Mesenteric fat pad (tissue), 1 donor: Measurements from ENCODE around the gene CARD19. TPM values are rescaled to one million over a fixed set of nuclear protein-coding genes. Genes with fewer than 3 reads are reported as not detected.
"Not testable (repeated sequence)": the region's sequence is repeated elsewhere in the genome, so short reads cannot be mapped to it uniquely, and the experiment has no call there.

ENCODE experiments used
- DNase-seq: peaks from one replicate; pipeline ENCODE4 v3.0.0-alpha.2; 2020; ENCODE audit warnings: low spot score
- total RNA-seq: library from RNA; stranded (reverse); fragmentation: NEBNext Ultra II Directional; extraction: Animal tissue kit (Norgen Biotek cat#: 25700); gene quantifications from one replicate; pipeline ENCODE4 v1.2.1, GENCODE V29; 2021
- donor health status: DM: yes; HTN: yes; CAD: no.

The CARD19 gene
- total RNA-seq, 1 donor from 2014 or later, result 38.9 TPM

DNA sequence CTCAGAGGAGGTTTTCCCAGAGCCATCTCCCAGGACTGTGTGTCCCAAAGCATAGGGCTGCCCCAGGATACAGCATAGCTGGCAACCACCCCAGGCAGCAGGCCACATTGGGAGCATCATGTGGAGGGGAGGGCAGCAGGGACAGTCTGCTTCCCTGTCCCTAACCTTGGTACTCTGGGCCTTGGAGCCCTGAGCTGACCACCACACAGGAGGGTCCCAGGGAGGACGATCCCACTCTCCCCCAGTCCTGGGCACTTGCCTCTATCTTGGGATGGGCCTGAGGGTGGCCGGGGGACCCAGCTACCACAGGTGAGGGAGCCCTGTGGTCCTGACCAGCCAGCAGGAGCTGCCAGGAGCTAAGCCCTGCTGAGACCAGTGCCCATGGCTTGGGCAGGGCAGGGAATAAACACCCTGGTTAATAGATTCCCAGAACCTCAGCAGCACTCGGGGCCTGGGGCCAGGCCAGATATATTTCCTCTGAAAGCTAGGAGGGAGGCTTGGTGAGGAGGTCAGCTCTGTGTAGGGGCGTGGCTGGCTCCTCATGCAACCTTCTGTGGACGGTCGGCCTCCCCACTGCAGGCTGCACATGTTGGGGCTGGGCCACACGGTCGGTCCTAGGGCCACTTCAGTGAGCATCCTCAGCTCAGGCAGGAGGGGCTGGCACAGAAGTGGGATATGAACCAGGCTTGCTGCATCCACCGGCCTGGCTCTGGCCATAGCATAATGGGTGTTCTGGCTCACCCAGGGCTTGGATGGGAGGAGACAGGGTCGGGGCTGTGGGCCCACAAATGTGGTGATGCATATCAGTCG lies 33.9 kb downstream of the CARD19 start:
- no peak for DNase-seq

DNA sequence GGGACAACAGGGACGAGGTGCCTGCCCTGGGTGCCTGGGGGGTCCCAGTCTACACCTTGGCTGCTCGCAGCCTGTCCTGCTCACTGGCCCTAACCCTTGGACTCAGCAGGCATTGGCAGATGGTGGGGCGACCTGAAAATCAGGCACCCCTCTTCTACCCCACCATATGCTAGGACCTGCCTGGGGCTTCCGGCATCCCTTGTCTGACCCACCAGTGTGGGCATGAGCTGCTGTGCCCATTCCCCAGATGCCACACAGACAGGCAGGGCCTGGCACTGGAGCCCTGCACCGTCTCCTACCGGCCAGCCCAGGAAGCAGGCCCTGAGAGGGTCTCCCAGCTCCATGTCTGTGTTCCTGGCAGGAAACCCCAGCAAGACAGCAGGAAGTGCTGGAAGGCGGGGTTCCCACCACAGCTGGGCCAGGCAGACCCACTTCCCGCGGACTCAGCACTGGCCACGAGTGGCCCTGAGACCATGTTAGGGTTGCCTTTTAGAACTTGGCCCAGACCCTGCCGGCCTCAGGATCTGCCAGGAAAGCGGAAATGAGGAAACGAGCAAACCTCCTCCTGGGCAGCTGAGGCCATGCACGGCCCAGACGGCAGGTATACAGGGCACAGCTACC lies 35.0 kb downstream of the CARD19 start:
- no peak for DNase-seq

DNA sequence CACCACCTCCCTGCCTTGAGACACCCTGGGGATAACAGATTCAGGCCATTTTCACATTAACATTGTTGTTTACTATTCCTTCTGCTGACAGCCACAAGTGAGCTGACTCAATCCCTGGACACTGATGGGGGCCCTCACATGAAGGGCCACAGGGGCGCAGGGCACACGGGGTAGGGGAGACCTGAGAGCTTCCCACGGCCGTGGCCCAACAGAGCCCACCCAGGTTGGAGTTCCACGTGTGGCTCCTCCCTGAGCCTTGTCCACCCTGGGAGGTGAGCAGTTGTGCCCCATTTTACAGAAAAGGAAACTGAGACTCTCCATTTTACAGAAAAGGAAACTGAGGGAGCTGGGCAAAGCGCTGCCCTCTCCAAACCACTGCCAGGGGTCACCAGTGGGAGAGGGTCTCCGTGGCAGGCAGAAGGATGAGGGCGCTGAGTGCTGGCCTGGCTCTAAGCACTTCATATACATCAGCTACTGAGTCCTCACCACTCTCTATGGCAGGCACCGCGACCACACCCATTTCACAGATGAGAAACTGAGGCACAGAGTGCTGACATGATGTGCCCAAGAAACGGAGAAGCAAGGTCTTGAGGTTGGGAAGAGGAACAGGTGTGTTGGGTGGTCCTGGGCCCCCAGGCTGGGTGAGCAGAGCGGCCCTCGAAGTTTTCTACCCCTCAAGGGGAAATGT lies 35.7 kb downstream of the CARD19 start:
- DNase-seq, result no peak

DNA sequence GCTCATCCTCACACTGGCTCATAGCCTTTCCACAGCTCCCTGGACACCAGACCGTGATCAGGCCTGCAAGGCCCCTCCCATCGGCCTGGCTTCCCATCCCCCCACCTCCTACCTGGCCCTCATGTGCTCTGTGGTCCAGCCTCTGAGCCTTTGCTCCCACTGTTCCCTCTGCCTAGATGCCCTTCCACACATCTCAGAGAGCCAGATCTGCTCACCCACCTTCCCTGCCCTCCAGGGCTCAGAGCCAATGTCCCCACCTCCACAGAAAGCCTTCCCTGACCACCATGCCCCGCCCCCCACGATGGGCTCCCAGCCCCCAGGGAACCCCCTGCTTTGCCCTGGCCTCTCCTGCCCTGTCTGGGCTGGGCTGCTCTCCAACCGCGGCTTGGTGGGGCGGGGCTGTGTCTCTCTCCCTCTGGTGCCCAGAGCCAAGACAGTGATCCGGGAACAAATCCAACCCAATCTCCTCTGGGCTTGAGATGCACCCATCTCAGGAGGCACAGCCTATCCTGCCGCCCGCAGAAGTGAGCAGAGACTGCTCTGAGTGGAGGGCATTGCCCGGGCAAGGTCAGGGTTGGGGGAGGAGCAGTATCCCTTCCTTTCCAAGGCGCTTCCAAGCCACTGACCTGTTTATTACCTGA lies 36.4 kb downstream of the CARD19 start:
- no peak for DNase-seq

DNA sequence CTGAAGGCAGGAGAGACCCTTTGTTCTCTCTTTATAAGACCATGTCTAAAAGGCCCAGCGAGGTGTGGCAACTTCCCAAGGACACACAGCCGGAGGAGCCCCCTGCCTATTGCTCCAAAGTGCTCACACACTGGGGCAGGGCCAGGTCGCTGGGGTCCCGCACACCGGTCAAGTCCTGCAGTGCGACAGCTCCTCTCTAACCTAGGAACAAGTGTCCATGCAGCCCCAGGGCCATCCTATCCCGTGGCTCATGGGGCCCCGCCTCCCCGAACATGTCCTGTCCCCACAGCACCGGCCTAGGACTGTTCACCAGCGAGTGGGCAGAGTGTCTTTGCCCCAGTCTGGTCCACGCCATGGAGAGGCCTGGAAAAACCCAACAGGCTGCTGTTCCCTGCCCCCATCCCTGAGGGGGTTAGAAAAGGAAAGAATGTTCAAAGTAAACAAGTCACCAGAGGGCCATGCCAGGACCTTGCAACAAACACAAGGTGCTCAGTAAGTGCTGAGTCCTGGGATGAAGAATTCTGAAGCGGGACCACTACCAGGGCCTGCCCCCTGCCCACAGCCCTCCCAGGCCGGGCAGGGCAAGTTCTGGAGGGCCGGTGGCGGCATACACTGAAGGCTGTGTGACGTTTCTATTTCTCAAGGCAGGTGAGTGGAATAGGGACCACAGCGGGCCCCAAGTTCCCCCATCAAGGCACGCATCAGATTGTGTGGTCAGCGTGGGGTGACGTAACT lies 37.1 kb downstream of the CARD19 start:
- DNase-seq, result no peak

DNA sequence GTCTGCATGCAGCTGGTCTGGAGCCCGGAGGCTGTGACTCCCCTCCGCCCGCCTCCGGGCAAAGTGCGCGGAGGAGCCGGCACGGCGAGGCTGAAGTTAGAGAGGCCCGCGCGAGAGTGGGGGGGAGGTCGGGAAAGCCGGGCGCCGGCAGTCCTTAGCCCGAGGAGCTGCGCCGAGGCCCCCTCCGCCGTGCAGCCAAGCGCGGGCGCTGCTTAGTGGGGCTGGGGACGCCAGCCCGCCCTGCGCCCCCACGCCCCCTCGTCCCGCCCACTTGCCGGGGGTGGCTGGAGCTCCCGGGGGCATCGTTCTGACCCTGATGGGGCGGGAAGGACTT lies 37.6 kb downstream of the CARD19 start:
- DNase-seq, result peak; percentile 94

DNA sequence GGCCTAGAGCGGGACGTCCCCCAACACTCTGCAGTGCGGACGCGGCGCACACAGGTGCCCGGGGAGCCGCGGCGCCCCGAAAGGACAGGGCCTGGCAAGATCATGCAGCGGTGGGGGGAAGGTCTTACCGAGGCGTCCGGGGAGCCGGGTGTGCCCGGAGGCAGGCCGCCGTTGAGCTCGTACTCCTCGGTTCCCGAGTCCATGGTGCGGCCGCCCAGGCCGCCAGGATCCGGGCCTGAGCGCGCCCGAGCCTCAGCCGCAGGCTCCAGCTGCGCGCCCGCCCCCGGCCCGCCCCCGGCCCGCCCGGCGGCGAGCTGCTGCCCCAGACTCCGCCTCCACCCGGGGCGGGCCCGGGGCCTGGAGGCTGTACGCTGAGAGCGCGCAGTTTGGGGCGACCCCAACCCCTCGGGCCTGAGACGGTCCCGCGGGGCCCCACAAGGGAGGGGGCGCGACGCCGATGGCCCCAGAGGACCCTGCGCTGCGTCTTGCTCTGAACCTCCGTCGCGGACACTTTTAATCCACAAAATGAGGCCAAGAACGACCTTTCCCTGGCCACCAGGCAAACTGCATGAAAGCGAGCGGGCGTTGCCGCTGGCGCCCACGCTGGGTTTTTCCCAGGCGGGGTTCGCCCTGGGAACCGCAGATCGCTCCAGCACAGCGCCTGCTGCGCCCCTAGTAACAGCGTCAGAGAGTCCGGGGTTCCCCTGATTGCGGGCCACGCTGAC lies 38.2 kb downstream of the CARD19 start, which contains the start of gene NINJ1:
Gene NINJ1 (minus strand): TSS at position 237 of the 725 bp plus-strand sequence. CDS start 34 bp downstream, at position 203.
- no peak for DNase-seq

DNA sequence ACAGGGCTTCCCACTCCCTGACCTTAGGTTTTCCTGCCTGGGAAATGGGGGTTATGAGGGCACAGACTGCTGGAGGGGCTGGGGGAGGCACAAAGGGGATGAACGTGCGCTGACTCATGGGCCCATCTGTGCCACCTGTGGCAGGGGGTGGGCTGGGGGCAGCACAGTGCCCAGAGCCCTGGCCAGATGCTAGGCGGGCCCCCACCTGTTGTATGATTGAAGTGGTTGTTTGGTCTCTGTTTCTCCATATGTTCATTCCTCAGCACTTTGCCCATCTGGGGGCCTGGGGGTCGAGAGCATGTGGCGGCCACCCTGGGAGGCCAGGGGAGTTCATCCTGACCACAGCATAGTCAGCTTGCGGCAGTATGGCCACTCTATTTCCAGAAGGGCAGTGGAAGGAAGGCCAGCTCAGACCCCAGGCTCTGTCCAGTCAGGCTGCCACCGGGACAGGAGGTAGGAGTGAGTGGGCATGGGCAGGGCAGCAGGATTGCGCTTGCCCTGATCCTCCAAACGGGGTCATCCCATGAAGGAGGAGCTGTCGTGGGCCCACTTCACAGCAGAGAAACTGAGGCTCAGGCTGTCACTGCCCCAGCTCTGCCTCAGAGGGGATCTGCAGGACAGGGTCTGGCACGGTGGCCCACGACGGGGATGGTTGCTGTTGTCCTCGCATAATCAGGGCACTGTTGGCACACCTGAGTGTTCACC lies 38.9 kb downstream of the CARD19 start:
- no peak for DNase-seq

DNA sequence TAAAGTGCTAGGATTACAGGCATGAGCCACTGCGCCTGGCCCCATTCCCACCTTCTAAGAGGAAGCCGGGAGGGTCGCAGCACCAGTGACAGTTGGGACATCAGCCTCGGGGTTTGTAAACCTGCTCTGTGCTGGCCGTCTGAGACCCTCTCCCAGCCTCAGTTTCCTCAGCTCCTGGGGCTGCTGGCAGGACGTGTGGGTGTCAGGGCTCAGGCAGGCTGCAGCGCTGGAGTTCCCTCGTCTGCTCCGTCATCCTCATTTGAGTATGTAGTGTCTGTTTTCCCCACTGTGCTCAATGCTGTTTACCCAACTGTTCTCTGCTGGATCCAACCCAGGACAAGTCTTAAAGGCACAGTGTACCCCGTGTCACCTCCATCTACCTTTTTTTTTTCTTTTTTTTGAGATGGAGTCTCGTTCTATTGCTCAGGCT lies 40.0 kb downstream of the CARD19 start:
- DNase-seq, result no peak

DNA sequence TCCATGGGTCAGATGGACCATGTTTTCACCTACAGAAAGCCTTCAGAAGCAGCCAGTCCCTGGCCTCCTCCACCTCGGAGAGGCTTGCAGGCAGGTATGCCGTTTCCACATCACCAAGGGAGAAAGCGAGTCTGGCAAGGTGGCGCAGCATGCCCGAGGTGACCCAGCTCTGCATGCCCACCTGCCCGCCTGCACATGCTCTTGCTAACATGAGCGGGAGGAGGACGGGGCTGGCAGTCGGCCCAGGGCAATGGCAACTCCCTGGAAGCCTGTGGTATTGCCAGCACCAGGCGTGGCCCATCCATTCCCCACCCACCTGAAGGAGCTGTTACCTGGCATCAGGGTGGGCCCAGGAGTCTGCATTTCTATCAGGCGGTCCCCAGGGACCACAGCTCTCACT lies 41.3 kb downstream of the CARD19 start:
- no peak for DNase-seq

DNA sequence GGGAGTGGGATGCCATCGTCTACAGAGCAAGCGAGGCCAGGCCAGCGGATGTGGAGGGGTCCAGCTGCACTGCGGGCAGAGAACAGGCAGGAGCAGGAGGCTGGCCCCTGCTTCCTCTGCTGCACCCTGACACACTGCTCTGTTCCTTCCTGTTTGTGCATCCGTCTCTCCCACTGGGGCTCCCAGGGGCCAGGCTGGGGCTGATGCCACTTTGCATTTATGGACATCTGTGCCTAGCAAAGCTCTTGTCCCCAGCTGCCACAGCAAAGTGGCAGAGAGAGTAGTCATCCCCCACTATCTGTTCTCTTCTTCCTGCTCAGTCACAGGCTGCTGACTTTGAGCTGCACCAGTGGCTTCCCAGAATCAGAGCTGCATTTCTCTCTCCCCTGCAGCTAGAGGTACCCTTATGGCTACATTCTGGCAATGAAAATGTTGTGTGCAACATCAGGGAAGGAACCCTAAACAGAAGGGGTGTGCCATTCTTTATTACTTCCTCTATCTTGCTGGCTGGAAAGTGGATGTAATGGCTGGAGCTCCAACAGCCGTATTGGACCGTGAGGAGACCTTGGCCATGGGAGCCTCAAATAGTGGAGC lies 42.3 kb downstream of the CARD19 start:
- no peak for DNase-seq

DNA sequence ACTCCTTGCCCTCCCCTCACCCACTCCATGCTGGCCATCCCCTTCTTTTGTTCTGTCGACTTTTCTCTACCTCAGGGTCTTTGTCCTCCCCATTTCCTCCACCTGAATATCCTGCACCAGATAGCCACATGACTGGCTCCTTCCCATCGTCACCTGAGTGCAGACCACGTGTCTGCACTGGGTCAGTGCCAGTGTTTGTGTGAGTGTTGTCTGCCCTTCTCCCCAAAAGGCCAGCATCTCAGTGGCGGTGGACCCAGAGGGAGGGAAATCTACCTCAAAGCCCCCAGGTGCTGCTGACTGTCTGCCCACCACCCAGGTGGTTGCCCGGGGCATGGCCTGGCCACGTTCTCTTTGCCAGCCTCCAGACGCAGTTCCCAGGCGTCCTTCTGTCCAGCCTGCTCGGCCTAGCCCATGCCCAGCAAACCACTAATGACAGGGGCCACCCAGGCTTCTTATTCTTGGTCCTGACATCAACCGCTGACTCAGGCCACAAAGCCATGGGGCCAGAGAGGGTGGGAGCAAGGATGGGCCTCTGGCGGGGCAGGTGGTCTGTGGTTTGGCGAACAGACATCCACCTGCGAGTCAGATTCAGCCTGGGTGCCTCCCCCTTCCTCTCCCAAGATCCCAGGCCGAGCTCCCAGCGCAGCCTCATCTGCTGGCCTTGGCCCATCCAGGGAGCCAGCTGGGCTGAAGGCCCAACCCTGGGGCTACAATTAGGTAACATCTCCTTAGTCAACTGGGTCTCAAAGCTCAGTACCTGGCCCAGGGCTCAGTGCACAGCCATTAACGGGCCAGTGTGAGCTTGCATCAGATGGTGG lies 43.6 kb downstream of the CARD19 start:
- no peak for DNase-seq

DNA sequence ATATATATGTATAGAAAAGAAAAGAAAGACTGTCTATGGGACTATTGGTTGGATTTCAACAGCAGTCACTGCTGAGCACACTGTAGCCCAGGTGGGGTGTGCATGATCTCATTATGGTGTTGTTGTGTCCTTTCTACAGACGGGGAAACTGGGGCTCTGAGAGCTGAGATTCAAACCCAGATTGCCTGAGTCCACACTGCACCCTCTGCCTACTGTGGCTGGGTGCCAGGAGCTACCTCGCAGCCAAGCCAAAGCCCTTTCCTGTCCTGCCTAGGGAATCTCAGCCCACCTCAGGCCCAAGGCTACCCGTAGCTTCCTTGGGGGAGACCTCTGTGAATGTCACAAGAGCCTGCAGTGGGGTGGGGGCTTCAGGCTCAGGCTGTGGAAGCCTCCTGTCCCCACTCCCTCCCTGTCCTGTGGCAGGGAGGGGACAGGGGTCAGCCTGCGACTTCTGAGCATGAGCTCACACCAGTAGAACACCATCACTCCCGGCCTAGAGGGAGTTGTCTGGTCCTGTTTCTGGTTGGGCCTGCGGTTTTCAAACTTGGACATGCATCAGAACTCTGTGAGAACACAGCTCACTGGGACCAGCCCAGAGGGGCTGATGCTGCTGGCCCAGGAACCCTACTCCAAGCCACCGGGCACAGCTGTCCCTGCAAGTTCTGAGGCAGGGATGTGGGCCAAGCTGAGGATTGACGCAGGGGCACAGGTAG lies 45.9 kb downstream of the CARD19 start:
- no peak for DNase-seq

DNA sequence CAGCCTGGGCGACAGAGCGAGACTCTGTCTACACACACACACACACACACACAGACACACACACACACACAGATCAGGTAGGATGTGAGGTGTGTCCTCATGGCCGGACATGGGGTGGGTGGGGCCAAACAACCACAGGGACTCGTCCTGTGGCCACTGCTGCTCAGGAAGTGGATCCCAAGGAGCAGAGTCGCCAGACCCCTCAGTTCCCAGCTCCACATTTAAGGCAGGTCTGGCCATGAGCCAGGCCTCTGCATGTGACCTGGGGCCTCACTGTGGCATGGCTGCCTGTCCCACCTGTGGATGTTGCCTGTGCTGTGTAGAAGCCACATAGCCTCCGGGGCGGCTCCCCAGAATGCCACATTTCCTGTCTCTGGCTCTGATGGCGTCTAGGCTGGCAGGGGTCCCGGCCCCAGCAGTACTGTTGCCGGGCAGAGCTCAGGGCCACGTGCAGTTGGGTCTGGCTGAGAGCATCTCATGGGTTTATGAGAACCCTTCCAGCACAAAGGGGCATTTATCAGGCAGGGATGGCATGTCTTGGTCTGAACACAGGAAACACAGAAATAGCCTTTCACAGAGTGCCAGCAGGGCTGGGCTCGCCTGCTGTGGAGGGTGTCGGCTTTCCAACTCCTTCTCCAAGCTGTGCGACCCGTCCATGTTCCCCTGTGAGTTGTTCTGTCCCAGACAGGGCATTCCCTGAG lies 48.0 kb downstream of the CARD19 start:
- DNase-seq, result no peak

DNA sequence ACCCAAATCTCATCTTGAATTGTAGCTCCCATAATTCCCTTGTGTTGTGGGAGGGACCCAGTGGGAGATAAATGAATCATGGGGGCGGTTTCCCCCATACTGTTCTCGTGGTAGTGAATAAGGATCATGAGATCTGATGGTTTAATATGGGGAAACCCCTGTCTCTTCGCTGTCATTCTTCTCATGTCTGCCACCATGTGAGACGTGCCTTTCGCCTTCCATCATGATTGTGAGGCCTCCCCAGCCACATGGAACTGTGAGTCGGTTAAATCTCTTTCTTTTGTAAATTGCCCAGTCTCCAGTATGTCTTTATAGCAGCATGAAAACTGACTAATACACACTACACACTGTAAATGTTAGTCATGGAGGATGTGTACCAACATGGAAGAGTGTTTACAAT lies 50.7 kb downstream of the CARD19 start:
- not testable (repeated sequence) for DNase-seq

DNA sequence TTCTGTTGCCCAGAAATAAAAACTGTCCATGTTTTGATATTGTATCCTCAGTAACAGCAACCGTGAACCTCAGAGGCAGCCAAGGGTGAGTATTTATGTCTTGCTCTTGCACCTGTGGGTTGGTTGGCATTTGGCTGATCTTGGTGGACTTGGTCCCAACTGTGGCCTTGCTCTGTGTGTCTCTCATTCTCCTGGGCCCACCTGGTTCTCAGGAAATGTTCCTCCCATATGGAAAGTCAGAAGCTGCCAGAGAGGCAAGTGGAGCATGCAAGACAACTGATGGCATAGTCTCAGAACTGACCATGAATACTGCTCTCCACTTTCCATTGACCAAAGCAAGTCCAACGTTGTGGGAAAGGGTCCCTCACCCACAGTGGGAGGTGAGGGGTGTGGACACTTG lies 51.6 kb downstream of the CARD19 start:
- no peak for DNase-seq

DNA sequence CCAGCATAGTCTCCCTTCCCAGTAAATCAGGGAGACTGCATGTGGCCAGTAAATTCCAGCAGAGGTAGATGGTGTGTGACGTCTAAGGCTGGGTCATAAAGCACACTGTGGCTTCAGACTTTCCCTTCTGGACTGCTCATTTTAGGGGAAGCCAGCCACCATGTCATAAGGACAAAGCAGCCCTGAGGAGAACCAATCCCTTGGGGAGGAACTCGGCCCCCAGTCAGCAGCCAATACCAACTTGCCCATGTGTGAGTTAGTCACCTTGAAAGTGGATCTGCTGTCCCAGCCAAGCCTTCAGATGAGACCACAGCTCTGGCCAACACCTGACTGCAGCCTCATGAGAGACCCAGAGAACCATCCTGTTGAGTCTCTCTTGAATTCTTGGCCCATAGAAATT lies 52.7 kb downstream of the CARD19 start:
- no peak for DNase-seq
